ENCODE results near the gene CORO1A. TPM values are rescaled to one million over a fixed set of nuclear protein-coding genes. Genes with fewer than 3 reads are reported as not detected.
"Not testable (repeated sequence)": the region's sequence is repeated elsewhere in the genome, so short reads cannot be mapped to it uniquely, and the experiment has no call there.

CORO1A gene
- total RNA-seq, 2 experiments from 2014 or later: 351 to 567 TPM

- POLR2A ChIA-PET; BruUV-seq (replicated peaks): not testable (repeated sequence)
These were observed 13.6 kb downstream of the CORO1A start for GRCh38 chr16:30197001-30197400.

GRCh38 chr16:30199049-30199448 is 15.6 kb downstream of the CORO1A start, which contains the start of gene SULT1A3:
Gene SULT1A3, plus strand, starts transcription at chr16:30199255. Its CDS starts 1,474 bp downstream, at chr16:30200729.
- H3K36me3 ChIP-seq (ENCODE audit: insufficient read depth, low read length); H3K9me2 ChIP-seq (ENCODE audit: insufficient read depth, low read length); BruUV-seq (replicated peaks); POLR2A ChIA-PET; H4K20me1 ChIP-seq (ENCODE audit: insufficient read depth, low read length); CTCF ChIA-PET (ENCODE audit: unreplicated experiment); H3K4me3 ChIP-seq (ENCODE audit: low read depth, low read length, poor library complexity, severe bottlenecking); H3K79me2 ChIP-seq (ENCODE audit: insufficient read depth, low read depth, low read length); H3K9me3 ChIP-seq (ENCODE audit: low read length); H2AFZ ChIP-seq (ENCODE audit: low read length); H3K27ac ChIP-seq (ENCODE audit: low read depth, low read length, poor library complexity, severe bottlenecking); DNase-seq (ENCODE audit: low spot score); H3K4me2 ChIP-seq (ENCODE audit: low read length); intact Hi-C loops (cut with micrococcal nuclease; ENCODE audit: unreplicated experiment); H3K4me1 ChIP-seq (ENCODE audit: insufficient read depth, low read length, poor library complexity, severe bottlenecking): not testable (repeated sequence)

More at GRCh38 chr16:30197001-30197400, 13.6 kb downstream of the CORO1A start:
- H3K4me1 ChIP-seq (ENCODE audit: insufficient read depth, low read length, poor library complexity, severe bottlenecking); intact Hi-C loops (cut with micrococcal nuclease; ENCODE audit: unreplicated experiment); H3K36me3 ChIP-seq (ENCODE audit: insufficient read depth, low read length); H3K4me3 ChIP-seq (ENCODE audit: low read depth, low read length, poor library complexity, severe bottlenecking); H3K9me3 ChIP-seq (ENCODE audit: low read length); H4K20me1 ChIP-seq (ENCODE audit: insufficient read depth, low read length); CTCF ChIA-PET (ENCODE audit: unreplicated experiment); H3K79me2 ChIP-seq (ENCODE audit: insufficient read depth, low read depth, low read length); H3K4me2 ChIP-seq (ENCODE audit: low read length); DNase-seq (ENCODE audit: low spot score); H3K27ac ChIP-seq (ENCODE audit: low read depth, low read length, poor library complexity, severe bottlenecking); H2AFZ ChIP-seq (ENCODE audit: low read length); H3K9me2 ChIP-seq (ENCODE audit: insufficient read depth, low read length): not testable (repeated sequence)

- H4K20me1 ChIP-seq (ENCODE audit: insufficient read depth, low read length); H3K4me2 ChIP-seq (ENCODE audit: low read length); H2AFZ ChIP-seq (ENCODE audit: low read length); H3K79me2 ChIP-seq (ENCODE audit: insufficient read depth, low read depth, low read length); POLR2A ChIA-PET; CTCF ChIA-PET (ENCODE audit: unreplicated experiment); BruUV-seq (replicated peaks); H3K27ac ChIP-seq (ENCODE audit: low read depth, low read length, poor library complexity, severe bottlenecking); H3K36me3 ChIP-seq (ENCODE audit: insufficient read depth, low read length); H3K4me3 ChIP-seq (ENCODE audit: low read depth, low read length, poor library complexity, severe bottlenecking); intact Hi-C loops (cut with micrococcal nuclease; ENCODE audit: unreplicated experiment); H3K9me2 ChIP-seq (ENCODE audit: insufficient read depth, low read length); DNase-seq (ENCODE audit: low spot score); H3K9me3 ChIP-seq (ENCODE audit: low read length); H3K4me1 ChIP-seq (ENCODE audit: insufficient read depth, low read length, poor library complexity, severe bottlenecking): not testable (repeated sequence)
These were observed 16.4 kb downstream of the CORO1A start for GRCh38 chr16:30199608-30200343.

- H4K20me1 ChIP-seq (ENCODE audit: insufficient read depth, low read length); H3K9me3 ChIP-seq (ENCODE audit: low read length); H3K79me2 ChIP-seq (ENCODE audit: insufficient read depth, low read depth, low read length); POLR2A ChIA-PET; H3K9me2 ChIP-seq (ENCODE audit: insufficient read depth, low read length); CTCF ChIA-PET (ENCODE audit: unreplicated experiment); intact Hi-C loops (cut with micrococcal nuclease; ENCODE audit: unreplicated experiment); H3K36me3 ChIP-seq (ENCODE audit: insufficient read depth, low read length); H3K27ac ChIP-seq (ENCODE audit: low read depth, low read length, poor library complexity, severe bottlenecking); DNase-seq (ENCODE audit: low spot score); BruUV-seq (replicated peaks); H3K4me1 ChIP-seq (ENCODE audit: insufficient read depth, low read length, poor library complexity, severe bottlenecking); H2AFZ ChIP-seq (ENCODE audit: low read length): not testable (repeated sequence)
- Histone ChIP-seq H3K4me2 (ENCODE audit: low read length) (peak overlapping the region; percentile 47; the same call in 1 of the 2 replicates), H3K4me3 (ENCODE audit: low read depth, low read length, poor library complexity, severe bottlenecking) (peak overlapping the region; percentile 36)
These were observed 22.3 kb downstream of the CORO1A start for GRCh38 chr16:30205541-30206236.

GRCh38 chr16:30206252-30206651 is 22.9 kb downstream of the CORO1A start:
- H3K4me1 ChIP-seq (ENCODE audit: insufficient read depth, low read length, poor library complexity, severe bottlenecking); POLR2A ChIA-PET; DNase-seq (ENCODE audit: low spot score); H2AFZ ChIP-seq (ENCODE audit: low read length); H3K27ac ChIP-seq (ENCODE audit: low read depth, low read length, poor library complexity, severe bottlenecking); intact Hi-C loops (cut with micrococcal nuclease; ENCODE audit: unreplicated experiment); H3K9me2 ChIP-seq (ENCODE audit: insufficient read depth, low read length); H3K36me3 ChIP-seq (ENCODE audit: insufficient read depth, low read length); H3K9me3 ChIP-seq (ENCODE audit: low read length); BruUV-seq (replicated peaks); H4K20me1 ChIP-seq (ENCODE audit: insufficient read depth, low read length); CTCF ChIA-PET (ENCODE audit: unreplicated experiment); H3K79me2 ChIP-seq (ENCODE audit: insufficient read depth, low read depth, low read length): not testable (repeated sequence)
- Histone ChIP-seq H3K4me2 (ENCODE audit: low read length) (peak overlapping the region; percentile 47; the same call in 1 of the 2 replicates), H3K4me3 (ENCODE audit: low read depth, low read length, poor library complexity, severe bottlenecking) (peak overlapping the region; percentile 36)

DNA sequence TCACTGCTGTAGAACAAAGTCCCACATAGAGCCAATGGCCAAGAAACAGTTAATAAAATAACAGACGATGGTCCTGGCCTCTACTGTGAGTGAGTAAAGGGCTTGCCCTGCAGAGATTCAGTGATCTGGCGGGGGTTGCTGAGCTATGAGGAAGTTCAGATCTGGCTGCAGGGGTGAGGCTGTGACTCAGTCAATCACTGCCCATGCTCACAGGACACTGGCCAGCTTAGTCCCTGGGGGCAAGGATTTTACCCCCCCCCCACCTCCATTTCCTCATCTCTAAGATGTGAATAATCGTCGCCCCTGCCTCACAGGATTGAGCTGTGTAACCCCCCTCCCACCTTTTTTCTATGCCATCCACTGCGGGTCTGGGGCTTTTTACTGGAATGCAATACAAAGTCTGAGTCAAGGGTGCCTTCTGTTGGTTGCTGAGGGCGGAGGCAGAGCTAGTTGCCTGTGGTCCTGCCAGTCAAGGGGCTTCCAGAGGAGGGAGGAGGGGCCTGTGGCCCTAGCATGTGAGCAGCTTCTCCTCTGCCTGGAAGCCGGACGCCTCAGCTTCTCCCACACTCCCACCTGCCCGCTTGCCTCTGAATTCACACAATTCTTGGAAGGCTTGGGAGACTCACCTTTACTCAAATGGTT is 23.8 kb downstream of the CORO1A start:
- H3K36me3 ChIP-seq (ENCODE audit: insufficient read depth, low read length); DNase-seq (ENCODE audit: low spot score); H4K20me1 ChIP-seq (ENCODE audit: insufficient read depth, low read length); H2AFZ ChIP-seq (ENCODE audit: low read length); H3K79me2 ChIP-seq (ENCODE audit: insufficient read depth, low read depth, low read length); H3K9me3 ChIP-seq (ENCODE audit: low read length); intact Hi-C loops (cut with micrococcal nuclease; ENCODE audit: unreplicated experiment); H3K4me2 ChIP-seq (ENCODE audit: low read length); POLR2A ChIA-PET; H3K4me1 ChIP-seq (ENCODE audit: insufficient read depth, low read length, poor library complexity, severe bottlenecking); H3K27ac ChIP-seq (ENCODE audit: low read depth, low read length, poor library complexity, severe bottlenecking); H3K4me3 ChIP-seq (ENCODE audit: low read depth, low read length, poor library complexity, severe bottlenecking); H3K9me2 ChIP-seq (ENCODE audit: insufficient read depth, low read length); CTCF ChIA-PET (ENCODE audit: unreplicated experiment): not testable (repeated sequence)
- TSS peak; percentile 69 for BruUV-seq (replicated peaks)

All from OCI-LY7 (cell line).